ENCODE measurements around the gene MBD4.
"Not testable (repeated sequence)": the region's sequence is repeated elsewhere in the genome, so short reads cannot be mapped to it uniquely, and the experiment has no call there.

MBD4 gene

DNA sequence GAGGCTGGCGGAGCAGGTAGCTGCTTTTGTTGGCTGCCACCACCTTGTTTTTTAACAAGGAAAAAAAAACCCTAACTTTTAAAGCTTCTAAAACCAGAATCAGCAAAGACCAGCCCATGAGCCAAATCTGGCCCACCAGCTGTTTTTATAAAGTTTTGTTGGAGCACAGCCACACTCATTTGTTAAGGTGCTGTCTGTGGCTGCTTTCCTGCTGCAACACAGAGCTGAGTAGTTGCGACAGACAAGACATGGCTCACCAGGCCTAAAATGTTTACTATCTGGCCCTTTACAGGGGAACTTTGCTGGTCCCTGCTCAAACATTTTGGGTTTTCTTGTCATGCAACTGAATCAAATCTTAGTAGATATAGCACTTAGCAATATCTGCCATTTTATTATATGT, 30.2 kb downstream of the MBD4 start:
- no peak for DNase-seq (ENCODE audit: low spot score)

DNA sequence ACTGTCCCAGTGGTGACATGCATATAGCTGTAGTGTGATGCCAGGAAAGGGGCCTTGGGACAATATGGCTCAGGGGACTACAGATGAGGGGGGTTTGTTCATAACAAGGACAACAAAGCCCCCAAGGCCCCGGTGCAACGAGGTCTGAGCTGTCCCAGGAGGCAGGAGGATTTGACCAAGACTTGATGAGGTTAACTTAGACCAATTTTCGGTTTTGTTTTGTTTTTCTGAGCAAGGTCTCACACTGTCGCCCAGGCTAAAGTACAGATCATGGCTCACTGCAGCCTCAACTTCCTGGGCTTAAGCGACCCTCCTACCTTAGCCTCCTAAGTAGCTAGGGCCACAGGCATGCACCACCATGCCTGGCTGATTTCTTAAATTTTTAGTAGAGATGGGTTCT, 35.1 kb downstream of the MBD4 start:
- no peak for DNase-seq (ENCODE audit: low spot score)

DNA sequence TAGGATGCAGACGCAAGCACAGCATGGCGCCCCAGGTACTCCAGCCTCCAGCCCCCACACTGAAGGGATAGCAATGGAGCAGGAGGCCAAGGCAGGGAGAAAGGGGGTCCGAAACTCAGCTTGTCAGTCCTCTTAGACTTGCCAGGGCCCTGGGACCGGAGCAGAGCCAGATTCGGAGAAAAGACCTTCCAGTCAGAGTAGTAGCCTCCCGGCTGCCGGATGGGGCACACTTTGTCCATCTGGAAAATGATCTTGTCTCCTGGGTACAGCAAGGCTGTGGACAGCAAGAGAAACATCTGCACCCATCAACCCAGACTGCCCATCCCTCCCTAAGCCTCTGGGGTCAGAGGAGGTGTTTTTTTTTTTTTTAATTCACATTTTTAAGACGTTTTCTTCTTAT, 35.6 kb downstream of the MBD4 start:
- no peak for DNase-seq (ENCODE audit: low spot score)

DNA sequence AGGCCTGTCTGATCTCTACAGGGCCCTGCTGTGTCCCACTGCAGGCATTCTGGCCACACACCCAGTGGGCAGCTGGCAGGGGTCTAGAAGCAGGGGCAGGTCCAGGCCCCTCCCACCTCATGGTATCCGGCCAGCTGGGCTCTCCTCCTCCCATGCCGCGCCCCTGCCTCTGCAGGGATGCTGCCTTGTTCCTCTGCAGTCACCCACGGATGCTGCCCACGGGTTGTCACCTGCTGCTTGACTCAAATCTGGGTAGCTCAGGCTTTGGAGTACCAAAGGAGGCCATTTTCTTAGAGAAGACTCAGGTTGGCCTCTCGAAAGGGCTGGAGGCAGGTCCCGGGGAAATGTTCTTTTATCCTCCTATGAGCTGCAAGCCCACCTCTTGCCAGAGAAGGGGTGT, 36.3 kb downstream of the MBD4 start:
- DNase-seq (ENCODE audit: low spot score): no peak

DNA sequence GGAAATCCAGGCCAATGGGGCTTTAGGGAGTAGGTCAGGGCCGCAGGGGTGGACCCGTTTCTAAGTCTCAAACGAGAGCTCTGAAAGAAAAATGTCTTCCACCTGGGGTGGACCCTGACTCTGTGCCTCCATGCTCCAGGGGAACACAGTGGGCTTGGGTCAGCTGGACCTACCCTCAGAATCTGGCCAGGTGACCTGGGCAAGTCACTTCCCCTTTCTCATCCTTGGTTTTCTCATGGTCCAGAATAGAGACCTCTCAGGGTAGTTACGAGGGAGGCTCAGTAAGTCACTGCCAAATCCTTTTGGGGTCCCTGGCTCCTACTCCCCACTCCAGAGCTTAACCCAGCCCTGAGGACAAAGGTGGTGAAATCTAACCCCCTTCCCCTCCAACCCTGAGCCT, 37.1 kb downstream of the MBD4 start:
- no peak for DNase-seq (ENCODE audit: low spot score)

DNA sequence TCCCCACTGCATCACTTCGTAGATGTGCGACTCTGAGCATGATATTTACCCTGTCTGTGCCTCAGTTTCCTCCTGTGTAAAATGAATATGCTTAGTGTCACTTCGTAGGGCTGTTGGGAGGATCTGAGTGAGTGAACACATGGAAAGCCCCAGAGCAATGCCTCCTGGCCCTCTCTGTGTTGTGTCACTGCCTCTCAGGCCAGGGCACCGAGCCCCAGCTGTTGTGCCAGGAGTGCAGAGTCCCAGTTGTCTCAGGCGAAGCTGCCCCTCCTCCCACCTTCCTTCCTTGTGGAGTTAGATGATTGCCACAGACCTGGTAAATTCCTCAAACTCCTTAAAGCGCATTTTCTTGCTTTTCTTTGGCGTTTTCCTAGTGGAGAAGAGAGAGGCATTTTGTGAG, 37.5 kb downstream of the MBD4 start:
- DNase-seq (ENCODE audit: low spot score): no peak

DNA sequence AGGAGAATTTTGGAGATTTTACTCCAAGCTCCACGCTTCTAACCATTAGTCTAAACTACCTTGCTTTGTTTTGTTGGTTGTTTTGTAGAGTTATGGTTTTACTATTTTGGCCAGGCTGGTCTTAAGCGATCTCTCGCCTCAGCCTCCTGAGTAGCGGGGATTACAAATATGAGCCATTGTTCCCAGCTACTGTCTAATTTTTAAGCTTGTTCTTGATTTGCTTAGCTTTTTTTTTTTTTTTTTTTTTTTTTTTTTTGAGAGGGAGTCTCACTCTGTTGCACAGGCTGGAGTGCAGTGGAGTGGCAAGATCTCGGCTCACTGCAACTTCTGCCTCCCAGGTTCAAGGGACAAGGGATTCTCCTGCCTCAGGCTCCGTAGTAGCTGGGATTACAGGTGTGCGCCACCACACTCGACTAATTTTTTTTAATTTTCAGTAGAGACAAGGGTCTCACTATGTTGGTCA, 39.8 kb downstream of the MBD4 start:
- no peak for DNase-seq (ENCODE audit: low spot score)

DNA sequence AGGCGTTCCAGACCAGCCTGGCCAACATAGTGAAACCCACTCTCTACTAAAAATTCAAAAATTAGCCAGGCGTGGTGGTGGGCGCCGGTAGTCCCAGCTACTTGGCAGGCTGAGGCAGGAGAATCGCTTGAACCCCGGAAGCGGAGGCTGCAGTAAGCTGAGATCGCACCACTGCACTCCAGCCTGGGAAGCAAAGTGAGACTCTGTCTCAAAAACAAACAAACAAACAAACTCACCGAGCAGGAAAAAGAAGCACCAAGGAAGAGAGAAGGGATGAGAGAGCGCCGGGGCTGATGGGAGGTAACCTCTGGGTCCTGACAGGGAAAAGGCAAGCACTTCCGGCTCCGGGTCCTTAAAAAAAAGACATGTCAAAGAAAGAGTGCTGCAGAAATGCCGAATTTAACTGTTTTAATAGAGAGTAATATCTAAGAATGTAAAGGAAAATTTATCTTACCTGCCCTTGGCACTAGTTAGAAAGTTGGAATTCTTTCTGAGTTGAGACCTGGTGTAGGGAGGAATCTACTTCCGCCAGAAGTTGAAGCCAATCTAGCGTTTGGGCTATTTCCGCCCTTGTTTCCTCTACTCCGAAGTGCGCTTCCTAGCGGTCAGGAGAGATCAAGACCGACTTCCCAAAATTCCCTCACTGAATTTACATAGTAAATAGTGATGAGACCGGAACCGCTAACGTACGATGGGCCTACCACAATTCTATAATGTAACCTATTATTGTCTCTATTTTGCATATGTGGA, 40.4 kb downstream of the MBD4 start:
- peak; percentile 94 for DNase-seq (ENCODE audit: low spot score)

DNA sequence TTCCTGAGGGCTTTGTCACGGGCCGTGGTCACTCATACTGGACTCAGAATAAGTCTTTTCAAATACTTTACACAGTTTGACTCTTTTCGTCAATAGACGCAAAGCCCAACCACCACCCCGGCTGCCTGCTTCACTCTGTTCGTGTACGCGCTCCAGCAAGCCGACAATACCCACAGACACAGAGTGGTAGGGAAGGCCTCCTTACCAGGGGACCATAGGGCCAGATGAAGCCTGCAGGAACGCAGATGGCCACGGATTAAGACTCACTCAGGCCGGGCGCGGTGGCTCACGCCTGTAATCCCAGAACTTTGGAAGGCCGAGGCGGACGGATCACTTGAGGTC, 41.0 kb downstream of the MBD4 start:
- no peak for DNase-seq (ENCODE audit: low spot score)

DNA sequence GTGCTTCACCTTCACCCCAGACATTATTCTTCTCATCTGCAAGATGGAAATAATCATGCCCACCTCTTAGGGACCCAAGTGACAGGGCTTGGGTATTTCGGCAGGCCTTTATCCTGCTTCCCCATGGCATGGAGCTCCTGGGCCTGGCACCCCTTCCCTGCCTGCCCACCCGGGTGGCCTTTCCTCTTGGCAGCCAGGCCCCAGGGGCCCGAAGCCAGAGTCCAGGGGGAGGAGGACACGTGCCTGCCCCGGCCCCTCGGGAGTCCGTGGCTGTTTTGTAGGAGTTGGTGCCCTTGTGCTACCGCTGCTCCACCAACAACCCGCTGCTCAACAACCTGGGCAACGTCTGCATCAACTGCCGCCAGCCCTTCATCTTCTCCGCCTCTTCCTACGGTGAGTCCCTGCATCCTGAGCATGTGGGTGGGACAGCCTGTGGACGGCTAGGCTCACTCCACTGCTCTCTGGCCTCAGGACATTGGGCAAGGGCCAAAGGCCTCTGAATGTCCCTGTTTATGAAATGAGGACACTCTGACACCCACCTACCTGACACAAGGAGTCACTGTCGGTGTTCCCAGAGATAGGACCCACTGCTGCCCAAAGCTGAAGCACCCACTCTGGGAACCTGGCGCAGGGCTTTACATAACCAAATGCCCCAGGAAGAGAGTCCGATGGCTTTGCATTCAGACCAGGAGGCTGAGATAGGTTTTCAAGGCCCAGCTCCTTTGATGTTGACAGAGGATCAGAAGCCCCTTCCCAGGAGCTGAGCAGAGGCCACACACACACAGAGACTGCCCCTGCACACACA, 45.8 kb downstream of the MBD4 start:
- not testable (repeated sequence) for DNase-seq (ENCODE audit: low spot score)

DNA sequence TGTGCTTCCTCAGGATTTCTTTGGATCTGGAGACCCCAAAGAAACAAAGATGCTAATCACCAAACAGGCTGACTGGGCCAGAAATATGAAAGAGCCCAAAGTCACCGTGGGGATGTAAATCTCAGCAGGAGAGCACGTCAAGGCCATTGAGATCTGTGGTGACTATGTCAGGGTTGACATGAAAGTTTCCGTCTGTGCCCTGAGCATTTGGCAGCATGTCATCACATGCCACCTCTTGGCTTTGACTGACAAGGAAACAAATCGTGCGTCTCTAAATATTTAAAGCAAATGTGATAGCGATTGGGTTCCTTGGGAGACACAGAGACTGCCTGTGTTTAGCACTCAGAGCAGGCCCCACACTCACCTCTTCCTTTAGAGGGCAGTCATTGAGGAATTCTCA, 46.5 kb downstream of the MBD4 start:
- no peak for DNase-seq (ENCODE audit: low spot score)

DNA sequence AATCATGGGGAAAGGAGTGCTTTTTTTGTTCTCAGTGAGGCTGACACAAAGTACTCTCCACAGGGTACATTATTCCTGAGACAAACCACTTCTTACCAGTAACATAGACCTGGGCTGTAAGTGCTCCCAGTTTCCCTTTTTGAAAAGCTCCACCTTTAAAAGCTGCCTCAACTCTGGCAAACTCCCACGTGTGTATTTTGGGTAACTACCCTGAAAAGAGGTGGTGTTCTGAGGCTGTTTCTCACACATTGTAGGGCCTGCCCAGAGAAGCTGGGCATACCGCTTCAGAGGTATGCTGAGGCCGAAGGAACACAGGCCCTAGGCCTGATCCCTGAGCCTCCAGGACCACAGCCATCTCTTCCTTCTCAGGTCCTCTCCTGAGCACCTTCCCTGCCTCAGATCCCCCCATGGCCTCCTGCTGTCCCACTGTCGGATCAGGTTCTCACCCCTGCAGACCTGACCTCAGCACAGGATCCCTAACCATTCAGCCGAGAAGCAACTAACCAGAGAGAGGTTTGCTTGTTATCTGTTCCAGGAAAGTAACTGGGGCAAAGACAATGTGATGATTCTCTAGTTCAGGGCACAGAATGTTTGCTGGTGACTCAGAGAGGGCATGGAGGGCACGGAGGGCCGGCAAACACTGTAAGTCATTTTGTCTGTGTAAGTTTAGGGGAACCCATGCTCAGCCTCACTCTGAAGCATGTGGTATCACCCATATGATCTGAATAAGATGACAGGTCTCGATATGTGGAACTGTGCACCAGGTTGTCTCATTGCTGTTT, 47.5 kb downstream of the MBD4 start:
- not testable (repeated sequence) for DNase-seq (ENCODE audit: low spot score)

DNA sequence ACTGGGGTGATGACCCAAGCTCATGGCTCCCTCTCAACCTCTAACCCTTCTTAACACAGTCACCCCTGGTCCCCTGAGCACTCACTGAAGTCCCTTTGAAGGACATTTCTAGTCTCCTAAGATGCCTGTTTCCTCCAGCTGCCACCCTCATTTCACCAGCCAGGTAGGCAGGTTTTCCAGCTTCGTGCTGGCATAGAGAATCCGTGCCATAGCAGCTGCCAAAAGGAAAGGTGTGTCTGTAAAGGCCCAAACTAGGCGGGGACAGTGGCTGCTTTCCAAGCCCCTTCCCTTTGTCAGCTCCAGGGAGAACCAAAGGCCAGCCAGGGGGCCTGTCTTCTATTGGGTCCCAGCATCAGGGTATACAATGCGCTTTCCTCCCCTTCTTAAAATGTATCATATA, 48.2 kb downstream of the MBD4 start:
- DNase-seq (ENCODE audit: low spot score): not testable (repeated sequence)

DNA sequence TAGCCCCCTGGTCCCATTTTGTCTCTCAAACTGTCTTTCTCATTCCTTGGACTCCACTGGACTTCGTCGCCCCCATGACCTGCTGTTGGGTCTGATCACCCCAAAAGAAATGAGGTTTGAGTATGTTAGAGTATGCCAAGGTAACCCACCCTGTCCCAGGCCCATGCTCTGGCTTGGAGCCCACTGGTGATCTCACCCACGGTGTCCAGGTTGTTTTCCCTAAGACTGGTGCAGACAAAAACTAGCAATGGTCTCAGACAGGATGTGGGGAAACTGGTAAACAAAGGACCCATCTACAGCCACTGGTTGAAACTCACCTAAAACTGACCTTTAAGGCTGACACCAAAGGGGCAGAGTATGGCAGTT, 50.2 kb downstream of the MBD4 start:
- DNase-seq (ENCODE audit: low spot score): no peak

DNA sequence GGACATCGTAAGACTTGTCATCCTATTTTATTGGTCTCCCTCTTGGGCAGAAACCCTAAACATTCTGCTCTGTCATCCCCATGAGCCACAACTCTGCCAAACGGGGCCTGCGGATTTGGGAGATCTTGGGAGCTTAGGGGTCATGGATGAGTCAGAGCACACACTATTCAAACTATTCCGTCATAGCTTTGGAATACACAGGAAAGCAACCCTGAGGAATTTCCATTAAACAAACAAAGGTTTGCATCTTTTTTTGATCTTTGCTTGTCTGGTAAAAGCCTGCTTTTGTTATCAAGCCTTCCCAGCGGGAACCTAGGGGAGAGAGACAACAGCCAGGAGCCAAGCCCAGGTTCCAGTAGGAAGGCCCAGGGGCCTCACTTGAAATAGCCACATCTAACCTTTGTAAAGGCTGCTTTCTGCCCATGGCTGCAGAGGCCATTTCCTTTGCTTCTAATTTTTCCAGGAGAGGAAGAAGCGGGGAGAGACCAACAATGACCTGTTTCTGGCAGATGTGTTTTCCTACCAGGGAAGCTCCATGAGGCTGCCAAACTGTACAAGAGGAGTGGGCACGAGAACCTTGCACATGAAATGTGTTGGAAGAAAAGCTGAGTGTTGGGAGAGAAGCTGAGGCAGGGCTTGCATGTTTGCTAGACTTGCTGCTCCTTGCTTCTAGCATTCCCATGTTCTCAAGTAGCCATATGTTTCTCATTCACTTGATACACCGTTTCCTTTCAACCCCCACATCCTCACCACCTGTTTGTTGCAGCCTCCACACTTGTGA, 50.8 kb downstream of the MBD4 start:
- DNase-seq (ENCODE audit: low spot score): not testable (repeated sequence)

DNA sequence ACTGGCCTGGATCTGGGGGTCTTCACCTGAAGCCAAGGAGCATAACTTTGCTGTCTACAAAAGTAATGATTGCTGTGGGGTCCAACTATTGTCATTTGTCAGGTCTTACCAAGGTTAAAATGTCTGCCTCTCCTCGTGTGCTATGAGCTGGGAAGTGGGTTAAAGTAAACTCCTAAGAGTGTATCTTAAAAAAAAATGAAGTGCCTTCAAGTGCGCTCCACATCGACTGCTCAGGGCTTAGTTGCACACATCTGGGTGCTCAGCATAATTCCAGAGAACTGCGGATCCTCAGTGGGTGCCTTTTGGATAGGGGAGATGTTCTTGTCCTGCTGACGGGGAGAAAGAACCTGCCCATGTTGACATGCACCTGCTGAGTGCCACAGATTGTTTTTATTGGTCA, 52.3 kb downstream of the MBD4 start:
- no peak for DNase-seq (ENCODE audit: low spot score)

DNA sequence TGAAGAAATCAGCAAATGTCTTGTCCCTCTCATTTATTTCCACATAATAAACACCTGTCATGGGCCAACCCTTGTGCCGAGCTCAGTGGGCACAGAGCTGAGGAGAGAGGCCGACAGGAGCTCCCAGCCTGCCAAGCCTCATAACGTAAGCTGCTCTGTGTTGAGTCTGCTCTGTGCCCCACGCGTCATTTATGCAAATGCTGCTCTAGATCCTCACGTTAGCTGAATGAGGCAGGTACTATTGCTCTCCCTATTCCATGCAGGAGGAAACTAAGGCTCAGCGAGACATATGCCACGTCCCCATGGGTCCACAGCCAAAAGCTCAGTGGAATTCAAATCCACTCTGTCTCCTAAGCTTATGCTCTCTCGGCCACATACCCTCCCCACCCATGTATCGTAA, 52.8 kb downstream of the MBD4 start:
- DNase-seq (ENCODE audit: low spot score): no peak

DNA sequence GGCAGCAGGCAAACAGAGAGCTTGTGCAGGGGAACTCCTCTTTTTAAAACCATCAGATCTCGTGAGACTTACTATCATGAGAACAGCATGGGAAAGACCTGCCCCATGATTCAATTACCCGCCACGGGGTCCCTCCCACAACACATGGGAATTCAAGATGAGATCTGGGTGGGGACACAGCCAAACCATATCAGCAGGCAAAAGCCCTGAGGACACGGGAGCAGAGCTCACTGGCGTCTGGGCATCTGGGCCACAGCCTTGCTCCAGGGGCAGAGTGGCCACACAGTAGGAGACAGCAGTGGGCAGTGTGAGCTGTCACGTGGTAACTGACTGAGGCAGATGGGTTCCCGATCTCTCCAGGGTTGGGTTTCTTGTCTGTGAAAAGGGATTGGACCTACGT, 54.2 kb downstream of the MBD4 start:
- DNase-seq (ENCODE audit: low spot score): not testable (repeated sequence)

DNA sequence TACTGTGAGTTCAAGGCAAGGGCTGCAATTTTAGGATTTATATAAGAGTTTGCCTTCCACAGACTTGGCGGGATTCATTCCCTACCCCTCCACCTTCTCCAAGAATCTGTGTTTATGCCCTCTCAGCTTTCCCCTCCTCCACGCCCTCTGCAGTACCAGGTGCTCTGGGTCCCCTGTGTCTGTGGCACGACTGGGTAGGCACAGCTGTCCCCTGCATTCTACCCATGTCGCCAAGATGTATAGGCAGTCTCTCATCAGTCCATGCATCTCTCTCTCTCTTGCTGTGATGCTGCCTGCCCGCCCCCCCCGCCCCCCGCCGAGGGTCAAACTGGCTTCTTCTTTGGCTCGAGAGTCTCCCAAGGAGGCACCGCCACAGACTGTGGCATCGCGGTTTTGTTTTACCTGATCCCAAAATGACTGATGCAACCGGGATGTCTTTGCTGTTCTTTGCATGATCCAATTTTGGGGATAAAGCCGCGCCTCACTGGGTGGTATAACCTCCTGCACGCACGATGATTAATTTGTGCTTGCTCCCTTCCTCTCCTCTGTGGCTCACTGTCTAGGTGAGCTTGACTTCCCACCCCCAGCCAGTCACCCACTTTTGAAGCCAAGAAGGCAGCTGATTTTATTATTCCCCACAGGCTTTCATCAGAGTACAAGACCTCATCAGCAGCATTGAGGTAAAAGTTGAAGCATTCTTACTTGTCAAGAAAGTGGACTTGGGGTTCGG, 55.0 kb downstream of the MBD4 start:
- DNase-seq (ENCODE audit: low spot score): no peak

DNA sequence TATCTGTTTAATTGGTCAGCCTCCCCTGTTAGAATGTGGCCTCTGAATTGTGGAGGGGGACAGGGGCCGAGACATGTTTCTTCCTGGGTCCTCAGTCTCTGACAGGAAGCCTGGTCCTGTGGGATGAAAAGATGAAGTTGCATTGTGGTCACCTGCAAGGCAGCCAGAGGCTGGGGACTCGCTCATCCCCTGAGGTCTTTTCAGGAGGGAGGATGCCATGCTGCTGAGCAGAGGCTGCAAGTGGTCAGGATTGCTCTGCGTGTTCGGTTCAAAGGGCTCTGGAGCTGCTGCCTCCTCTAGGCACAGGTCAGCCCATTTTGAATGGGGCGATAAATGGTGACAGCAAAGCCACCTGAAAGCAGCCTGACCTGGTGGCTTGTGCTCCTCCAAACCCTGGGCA, 55.6 kb downstream of the MBD4 start:
- not testable (repeated sequence) for DNase-seq (ENCODE audit: low spot score)

DNA sequence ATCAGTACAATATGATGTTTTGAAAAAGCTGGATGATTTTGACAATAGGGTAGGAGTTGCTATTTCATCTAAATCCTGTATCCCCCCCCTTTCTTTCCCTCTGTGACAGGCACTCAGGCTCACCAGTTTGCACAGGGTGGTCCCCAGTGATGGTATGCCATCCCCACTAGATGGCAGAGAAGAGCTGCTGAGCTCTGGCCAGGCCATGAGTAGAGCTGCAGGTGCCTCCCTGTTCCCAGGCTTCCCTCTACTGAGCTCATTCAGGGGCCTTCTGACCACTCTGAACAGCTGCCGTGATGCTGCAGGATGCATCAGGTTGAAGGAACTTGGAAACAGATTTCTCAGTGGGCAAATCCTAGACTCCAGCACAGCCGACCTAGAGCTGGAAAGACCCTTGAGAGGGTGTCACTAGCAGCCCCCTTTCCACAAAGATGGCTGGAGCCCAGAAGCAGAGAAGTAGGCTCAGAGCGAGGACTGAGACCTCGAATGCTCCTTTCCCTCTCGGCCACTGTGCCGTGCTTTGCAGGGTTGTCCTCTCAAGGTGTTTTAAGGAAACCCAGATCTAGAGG, 56.4 kb downstream of the MBD4 start:
- peak; percentile 45 for DNase-seq (ENCODE audit: low spot score)

Measured in globus pallidus (tissue), 1 donor.